Thyroid gland (tissue), 4 donors: ENCODE results near the gene PRICKLE1. TPM values are rescaled to one million over a fixed set of nuclear protein-coding genes. Genes with fewer than 3 reads are reported as not detected.

Source experiments
- DNase-seq, 2 donors: peaks; one replicate each; pipeline ENCODE4 v3.0.0-alpha.2; 2019
- H3K27ac ChIP-seq, 3 donors: fragments of 200-600 bp; sonication (generic); 1 replicate in 2 of 3; 2 replicates in 1 of 3; pipeline ENCODE4 v1.5.1; 2016 to 2019; ENCODE audit warnings: mild to moderate bottlenecking in 1 of 3, moderate library complexity in 1 of 3
- H3K27me3 ChIP-seq: fragments of 200-600 bp; sonication (generic); one replicate; pipeline ENCODE4 v1.5.1; 2019
- H3K36me3 ChIP-seq, 2 donors: fragments of 200-600 bp; sonication (generic); one replicate each; pipeline ENCODE4 v1.5.1; 2016 to 2019
- H3K4me1 ChIP-seq, 2 donors: fragments of 200-600 bp; sonication (generic); one replicate each; pipeline ENCODE4 v1.5.1; 2017 to 2019
- H3K4me3 ChIP-seq, 3 donors: fragments of 200-600 bp; sonication (generic); replicated peaks in 1 of 3; 1 replicate in 2 of 3; 2 replicates in 1 of 3; pipeline ENCODE4 v1.5.1; 2016; ENCODE audit warnings: mild to moderate bottlenecking in 1 of 3
- H3K9me3 ChIP-seq: fragments of 200-600 bp; sonication (generic); one replicate; pipeline ENCODE4 v1.5.1; 2017
- POLR2A ChIP-seq, 2 donors: fragments of 450-650 bp; IDR thresholded peaks; one replicate each; pipeline ENCODE4 v1.6.1; 2017; ENCODE audit warnings: antibody characterized with exemption in 2 of 2, mild to moderate bottlenecking in 2 of 2, moderate library complexity in 1 of 2
- WGBS, 2 donors: methylation state at CpG; one replicate each; pipeline ENCODE4 v1.1.5; 2017; 5-methylcytosine and 5-hydroxymethylcytosine counted together
- intact Hi-C: fragments of 100-400 bp; cut with DNase I; formaldehyde crosslinking; loops from one replicate; pipeline ENCODE4 v1.15.1; 2023
- total RNA-seq, 4 donors: library from RNA; depleted of rRNA; stranded (reverse); fragments of >200 nt; gene quantifications; one replicate each; pipeline ENCODE4 v1.2.3, GENCODE V29; 2016
- TF ChIP-seq, protein P1 (sequence below), 6 experiments: fragments of 200-600 bp in 3 of 6; fragments of 450-650 bp in 3 of 6; sonication (generic) in 3 of 6; IDR thresholded peaks; one replicate each; pipeline ENCODE4 v1.5.1; 2016 to 2019; ENCODE audit warnings: antibody characterized with exemption in 6 of 6, mild to moderate bottlenecking in 2 of 6, inconsistent platforms in 1 of 6, moderate library complexity in 1 of 6

The PRICKLE1 gene
- total RNA-seq, 4 donors from 2014 or later = 17.2 to 25.4 (median 19.6) TPM

DNA sequence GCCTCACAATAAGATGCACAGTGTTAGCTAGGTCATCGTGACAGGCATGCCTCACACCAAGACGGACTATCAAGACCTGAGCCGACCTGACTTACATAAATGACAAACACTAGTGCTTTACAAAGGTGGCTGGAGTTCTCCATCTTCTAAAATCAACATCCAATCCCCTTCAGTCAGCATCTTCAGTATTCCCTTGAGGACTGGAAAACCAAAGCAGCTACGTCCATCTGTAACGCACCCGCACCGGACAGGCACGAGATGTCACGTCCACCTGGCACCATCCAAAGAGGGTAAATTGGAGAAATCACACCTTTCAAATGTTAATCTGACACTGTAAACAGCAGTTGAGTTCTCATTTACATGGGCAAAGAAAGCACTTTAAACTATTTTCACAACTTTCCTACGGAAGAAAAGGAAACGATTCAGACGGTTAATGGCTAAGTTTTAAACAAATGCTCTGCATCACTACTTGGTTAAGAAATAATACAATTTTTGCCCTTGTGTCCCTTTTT is 130.2 kb downstream of the PRICKLE1 start:
- TF ChIP-seq, protein P1, sequence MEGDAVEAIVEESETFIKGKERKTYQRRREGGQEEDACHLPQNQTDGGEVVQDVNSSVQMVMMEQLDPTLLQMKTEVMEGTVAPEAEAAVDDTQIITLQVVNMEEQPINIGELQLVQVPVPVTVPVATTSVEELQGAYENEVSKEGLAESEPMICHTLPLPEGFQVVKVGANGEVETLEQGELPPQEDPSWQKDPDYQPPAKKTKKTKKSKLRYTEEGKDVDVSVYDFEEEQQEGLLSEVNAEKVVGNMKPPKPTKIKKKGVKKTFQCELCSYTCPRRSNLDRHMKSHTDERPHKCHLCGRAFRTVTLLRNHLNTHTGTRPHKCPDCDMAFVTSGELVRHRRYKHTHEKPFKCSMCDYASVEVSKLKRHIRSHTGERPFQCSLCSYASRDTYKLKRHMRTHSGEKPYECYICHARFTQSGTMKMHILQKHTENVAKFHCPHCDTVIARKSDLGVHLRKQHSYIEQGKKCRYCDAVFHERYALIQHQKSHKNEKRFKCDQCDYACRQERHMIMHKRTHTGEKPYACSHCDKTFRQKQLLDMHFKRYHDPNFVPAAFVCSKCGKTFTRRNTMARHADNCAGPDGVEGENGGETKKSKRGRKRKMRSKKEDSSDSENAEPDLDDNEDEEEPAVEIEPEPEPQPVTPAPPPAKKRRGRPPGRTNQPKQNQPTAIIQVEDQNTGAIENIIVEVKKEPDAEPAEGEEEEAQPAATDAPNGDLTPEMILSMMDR (IDR thresholded peaks at IDR 0.05) = no peak
- no peak for TF ChIP-seq POLR2A (IDR thresholded peaks at IDR 0.05)
- peaks cover 11 to 17% of the 10 kb centered on the region in 2 donors for H3K36me3 ChIP-seq
- peaks cover 0 to 4% of the 10 kb centered on the region in 2 donors for H3K4me1 ChIP-seq
- no peaks in the 10 kb centered on the region for H3K9me3 ChIP-seq
- H3K27me3 ChIP-seq = no peaks in the 10 kb centered on the region
- H3K4me3 ChIP-seq = no peak overlapping the region
- WGBS, 2 donors = 92 to 93% methylated on average over 12 of the region's 12 CpGs
- intact Hi-C loops = no loop called here
- no peak overlapping the region for H3K27ac ChIP-seq
- no peak for DNase-seq

DNA sequence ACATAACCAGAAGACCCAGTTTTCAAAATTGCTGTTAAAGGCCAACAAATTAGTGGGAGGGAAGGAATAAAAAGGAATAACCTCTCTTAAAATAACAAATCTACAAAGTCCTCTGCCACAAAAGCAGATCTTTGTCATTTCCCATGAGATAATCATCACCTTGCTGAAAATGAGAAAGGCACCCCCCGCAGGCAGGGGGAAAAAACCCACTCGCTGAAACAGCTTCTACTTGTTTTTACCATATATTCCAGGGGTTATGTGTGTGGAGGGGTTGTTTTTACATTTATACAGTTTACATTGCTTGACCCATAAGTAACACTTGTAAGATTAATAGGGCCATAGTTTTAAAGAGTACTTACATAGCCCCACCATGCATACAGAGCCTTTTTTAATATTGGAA is 131.0 kb downstream of the PRICKLE1 start:
- H3K4me1 ChIP-seq = peaks cover 0 to 4% of the 10 kb centered on the region in 2 donors
- H3K36me3 ChIP-seq = peaks cover 8 to 9% of the 10 kb centered on the region in 2 donors
- intact Hi-C loops = no loop called here
- no peak overlapping the region for H3K4me3 ChIP-seq
- WGBS, 2 donors = 78 to 83% methylated on average over 2 of the region's 2 CpGs
- H3K9me3 ChIP-seq = no peaks in the 10 kb centered on the region
- no peak overlapping the region for H3K27ac ChIP-seq
- no peak for DNase-seq
- H3K27me3 ChIP-seq = no peaks in the 10 kb centered on the region
- TF ChIP-seq, protein P1 (IDR thresholded peaks at IDR 0.05) = no peak
- no peak for TF ChIP-seq POLR2A (IDR thresholded peaks at IDR 0.05)

DNA sequence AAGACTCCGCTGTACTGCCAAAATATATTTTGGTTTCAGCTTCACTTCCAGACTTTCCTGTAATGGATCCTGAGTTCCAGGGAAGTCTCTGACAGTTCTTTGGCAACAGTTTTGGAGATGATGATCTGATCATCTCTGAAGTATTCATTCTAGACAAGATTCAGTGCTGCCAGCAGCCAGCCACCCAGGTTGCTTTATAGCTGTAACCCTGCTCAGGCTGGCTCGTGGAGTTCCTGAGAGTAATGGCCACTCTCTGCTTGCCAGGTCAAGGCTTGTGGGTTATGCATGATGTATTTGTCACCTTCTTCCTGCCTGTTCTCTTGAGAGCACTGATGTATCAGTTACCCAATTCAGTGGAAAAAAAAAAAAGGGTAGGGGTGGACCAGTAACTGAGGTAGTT is 139.3 kb downstream of the PRICKLE1 start:
- no peak overlapping the region for H3K4me3 ChIP-seq
- peaks cover 11 to 18% of the 10 kb centered on the region in 2 donors for H3K4me1 ChIP-seq
- TF ChIP-seq POLR2A (IDR thresholded peaks at IDR 0.05) = no peak
- TF ChIP-seq, protein P1 (IDR thresholded peaks at IDR 0.05) = no peak
- no peak for DNase-seq
- H3K9me3 ChIP-seq = no peaks in the 10 kb centered on the region
- no peaks in the 10 kb centered on the region for H3K36me3 ChIP-seq
- intact Hi-C loops = no loop called here
- WGBS, 2 donors = 65 to 78% methylated on average over 2 of the region's 2 CpGs
- H3K27ac ChIP-seq = no peak overlapping the region
- no peaks in the 10 kb centered on the region for H3K27me3 ChIP-seq

DNA sequence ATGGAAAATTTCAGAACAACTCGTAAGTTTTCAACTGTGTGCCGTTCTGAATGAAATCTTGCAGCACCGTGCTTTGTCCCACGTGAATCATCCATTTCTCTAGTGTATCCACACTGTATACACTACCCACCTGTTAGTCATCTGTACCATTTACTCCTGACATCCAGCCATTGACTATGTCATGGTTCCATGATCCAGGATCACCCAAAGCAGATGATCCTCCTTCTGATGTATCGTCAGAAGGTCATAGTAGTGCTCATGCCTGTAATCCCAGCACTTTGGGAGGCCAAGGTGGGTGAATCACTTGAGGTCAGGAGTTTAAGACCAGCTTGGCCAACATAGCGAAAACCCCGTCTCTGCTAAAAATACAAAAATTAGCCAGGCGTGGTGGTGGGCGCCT is 140.7 kb downstream of the PRICKLE1 start:
- intact Hi-C loops = no loop called here
- no peak for DNase-seq
- TF ChIP-seq, protein P1 (IDR thresholded peaks at IDR 0.05) = no peak
- TF ChIP-seq POLR2A (IDR thresholded peaks at IDR 0.05) = no peak
- 94 to 96% methylated on average over 9 of the region's 9 CpGs for WGBS, 2 donors
- Histone ChIP-seq H3K27me3 (no peaks in the 10 kb centered on the region), H3K36me3 (no peaks in the 10 kb centered on the region), H3K27ac (no peak overlapping the region), H3K4me1 (peaks cover 11 to 15% of the 10 kb centered on the region in 2 donors), H3K4me3 (no peak overlapping the region), H3K9me3 (no peaks in the 10 kb centered on the region)

DNA sequence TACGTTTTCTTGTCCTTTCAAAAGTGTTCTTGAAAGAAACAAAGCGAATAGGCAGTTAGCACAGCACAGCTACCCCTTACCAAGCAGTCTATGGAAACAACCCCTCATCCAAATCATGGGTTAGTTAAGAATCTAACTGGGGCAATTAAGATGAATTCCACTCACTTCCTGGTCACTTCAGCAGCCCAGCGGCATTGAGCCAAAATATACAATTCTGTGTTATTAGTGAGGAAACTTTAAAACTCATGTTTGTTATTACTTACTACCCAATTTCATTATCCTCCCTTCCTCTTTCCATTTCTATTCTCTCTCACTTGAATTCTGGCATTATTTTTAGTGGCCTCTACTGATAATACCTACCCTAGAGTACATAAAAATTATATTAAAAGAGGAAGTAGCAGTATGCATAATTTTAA is 142.2 kb downstream of the PRICKLE1 start:
- peak; percentile 20 to 40 for DNase-seq
- peaks cover 0 to 4% of the 10 kb centered on the region in 2 donors for H3K36me3 ChIP-seq
- intact Hi-C loops = no loop called here

More for the DNA sequence above, 142.2 kb downstream of the PRICKLE1 start:
- peak overlapping the region; percentile 24 to 77 (median 44) for H3K27ac ChIP-seq
- WGBS, 2 donors = 27 to 39% methylated on average over 3 of the region's 3 CpGs
- peaks cover 11 to 15% of the 10 kb centered on the region in 2 donors for H3K4me1 ChIP-seq
- TF ChIP-seq POLR2A (IDR thresholded peaks at IDR 0.05) = no peak
- TF ChIP-seq, protein P1 (IDR thresholded peaks at IDR 0.05) = no peak
- no peak overlapping the region for H3K4me3 ChIP-seq
- H3K27me3 ChIP-seq = no peaks in the 10 kb centered on the region
- no peaks in the 10 kb centered on the region for H3K9me3 ChIP-seq
